Neural progenitor cell (in vitro differentiated cells): ENCODE results near the gene DDX31. TPM values are rescaled to one million over a fixed set of nuclear protein-coding genes. Genes with fewer than 3 reads are reported as not detected.

Experiments
- DNase-seq: peaks from one replicate; pipeline ENCODE4 v3.0.0-alpha.2; 2016; ENCODE audit warnings: low spot score
- H2AFZ ChIP-seq: fragments of 200-600 bp; sonication (generic); replicated peaks from 2 replicates; pipeline ENCODE4 v1.6.1; 2016; ENCODE audit warnings: antibody characterized with exemption
- H3F3A ChIP-seq: fragments of 200-600 bp; sonication (generic); 2 replicates; pipeline ENCODE4 v1.6.1; 2016; ENCODE audit warnings: antibody characterized with exemption, low read depth
- H3K27ac ChIP-seq: fragments of 200-600 bp; sonication (generic); 2 replicates; pipeline ENCODE4 v1.5.1; 2016; ENCODE audit warnings: mild to moderate bottlenecking
- H3K27me3 ChIP-seq: fragments of 200-600 bp; sonication (generic); 2 replicates; pipeline ENCODE4 v1.6.1; 2016; ENCODE audit warnings: mild to moderate bottlenecking, moderate library complexity
- H3K36me3 ChIP-seq: fragments of 200-600 bp; sonication (generic); 2 replicates; pipeline ENCODE4 v1.5.1; 2016
- H3K4me1 ChIP-seq: fragments of 200-600 bp; sonication (generic); 2 replicates; pipeline ENCODE4 v1.6.1; 2016; ENCODE audit warnings: mixed run types
- H3K4me2 ChIP-seq: fragments of 200-600 bp; sonication (generic); 2 replicates; pipeline ENCODE4 v1.6.1; 2016
- H3K4me3 ChIP-seq: fragments of 200-600 bp; sonication (generic); 2 replicates; pipeline ENCODE4 v1.5.1; 2016
- H3K79me2 ChIP-seq: fragments of 200-600 bp; sonication (generic); 2 replicates; pipeline ENCODE4 v1.6.1; 2016; ENCODE audit warnings: low read depth
- H3K9ac ChIP-seq: fragments of 200-600 bp; sonication (generic); 2 replicates; pipeline ENCODE4 v1.6.1; 2016
- H3K9me3 ChIP-seq: fragments of 200-600 bp; sonication (generic); 2 replicates; pipeline ENCODE4 v1.5.1; 2016; ENCODE audit warnings: low read depth
- H4K20me1 ChIP-seq: fragments of 200-600 bp; sonication (generic); 2 replicates; pipeline ENCODE4 v1.6.1; 2016; ENCODE audit warnings: low read depth
- H3K27ac Mint-ChIP-seq: 3 replicates; pipeline ENCODE4 v1.8.0; 2021; ENCODE audit warnings: mixed read lengths
- H3K27me3 Mint-ChIP-seq: 2 replicates; pipeline ENCODE4 v1.8.0; 2022; ENCODE audit warnings: low read depth, mild to moderate bottlenecking, inconsistent platforms, moderate library complexity, mixed read lengths; ENCODE audit not compliant: insufficient read depth
- H3K36me3 Mint-ChIP-seq: 3 replicates; pipeline ENCODE4 v1.8.0; 2021; ENCODE audit warnings: mixed read lengths
- H3K4me1 Mint-ChIP-seq: 3 replicates; pipeline ENCODE4 v1.8.0; 2021; ENCODE audit warnings: mixed read lengths
- H3K4me3 Mint-ChIP-seq: 3 replicates; pipeline ENCODE4 v1.8.0; 2021; ENCODE audit warnings: mild to moderate bottlenecking, moderate library complexity, mixed read lengths
- H3K9me3 Mint-ChIP-seq: 3 replicates; pipeline ENCODE4 v1.8.0; 2020; ENCODE audit warnings: mixed read lengths
- EZH2 ChIP-seq: fragments of 200-600 bp; sonication (generic); IDR thresholded peaks from 2 replicates; pipeline ENCODE4 v1.6.1; 2017; ENCODE audit warnings: antibody characterized with exemption, mild to moderate bottlenecking, moderate library complexity
- EZH2phosphoT487 ChIP-seq: fragments of 200-600 bp; sonication (generic); IDR thresholded peaks from 2 replicates; pipeline ENCODE4 v1.6.1; 2017; ENCODE audit warnings: antibody characterized with exemption
- total RNA-seq: library from RNA; depleted of rRNA; stranded (reverse); fragments of >200 nt; gene quantifications from 2 replicates; pipeline ENCODE4 v1.2.3, GENCODE V29; 2015; ENCODE audit warnings: low replicate concordance
- TF ChIP-seq, protein P1 (sequence below): fragments of 200-600 bp; sonication (generic); IDR thresholded peaks from 2 replicates; pipeline ENCODE4 v1.5.1; 2017; ENCODE audit warnings: antibody characterized with exemption, mild to moderate bottlenecking

DDX31 gene
- total RNA-seq, 1 donor from 2014 or later = 25.7 TPM

GRCh38 chr9:132590318-132591182, 79.2 kb downstream of the DDX31 start:
- peaks cover 80% of the 10 kb centered on the region for H3K27me3 ChIP-seq
- H3K36me3 ChIP-seq = no peaks in the 10 kb centered on the region
- Mint-ChIP-seq H3K36me3 (peaks cover 5% of the 10 kb centered on the region), H3K4me1 (peaks cover 63% of the 10 kb centered on the region), H3K4me3 (peak overlapping the region; percentile 81), H3K27me3 (peaks cover 45% of the 10 kb centered on the region), H3K27ac (peak overlapping the region; percentile 53), H3K9me3 (no peaks in the 10 kb centered on the region)
- H3K9me3 ChIP-seq = no peaks in the 10 kb centered on the region
- TF ChIP-seq, protein P1, sequence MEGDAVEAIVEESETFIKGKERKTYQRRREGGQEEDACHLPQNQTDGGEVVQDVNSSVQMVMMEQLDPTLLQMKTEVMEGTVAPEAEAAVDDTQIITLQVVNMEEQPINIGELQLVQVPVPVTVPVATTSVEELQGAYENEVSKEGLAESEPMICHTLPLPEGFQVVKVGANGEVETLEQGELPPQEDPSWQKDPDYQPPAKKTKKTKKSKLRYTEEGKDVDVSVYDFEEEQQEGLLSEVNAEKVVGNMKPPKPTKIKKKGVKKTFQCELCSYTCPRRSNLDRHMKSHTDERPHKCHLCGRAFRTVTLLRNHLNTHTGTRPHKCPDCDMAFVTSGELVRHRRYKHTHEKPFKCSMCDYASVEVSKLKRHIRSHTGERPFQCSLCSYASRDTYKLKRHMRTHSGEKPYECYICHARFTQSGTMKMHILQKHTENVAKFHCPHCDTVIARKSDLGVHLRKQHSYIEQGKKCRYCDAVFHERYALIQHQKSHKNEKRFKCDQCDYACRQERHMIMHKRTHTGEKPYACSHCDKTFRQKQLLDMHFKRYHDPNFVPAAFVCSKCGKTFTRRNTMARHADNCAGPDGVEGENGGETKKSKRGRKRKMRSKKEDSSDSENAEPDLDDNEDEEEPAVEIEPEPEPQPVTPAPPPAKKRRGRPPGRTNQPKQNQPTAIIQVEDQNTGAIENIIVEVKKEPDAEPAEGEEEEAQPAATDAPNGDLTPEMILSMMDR = no peak
- TF ChIP-seq EZH2 = peak; percentile 89
- peak; percentile 76 for TF ChIP-seq EZH2phosphoT487
- H3K4me3 ChIP-seq = peak overlapping the region; percentile 46
- peaks cover 98% of the 10 kb centered on the region for H4K20me1 ChIP-seq
- H2AFZ ChIP-seq = no peak overlapping the region
- H3K79me2 ChIP-seq = no peaks in the 10 kb centered on the region
- H3K4me2 ChIP-seq = peak overlapping the region; percentile 76
- H3K4me1 ChIP-seq = peaks cover 63% of the 10 kb centered on the region
- DNase-seq = peak; percentile 74
- H3K27ac ChIP-seq = no peak overlapping the region
- H3K9ac ChIP-seq = no peak overlapping the region
- peaks cover 54% of the 10 kb centered on the region for H3F3A ChIP-seq

- H3K4me1 Mint-ChIP-seq = peaks cover 57% of the 10 kb centered on the region
Observed at GRCh38 chr9:132590037-132590317, 79.8 kb downstream of the DDX31 start.

GRCh38 chr9:132589148-132590036, 80.4 kb downstream of the DDX31 start:
- H3K4me1 ChIP-seq = peaks cover 59% of the 10 kb centered on the region
- H3K9me3 Mint-ChIP-seq = no peaks in the 10 kb centered on the region
- H2AFZ ChIP-seq = no peak overlapping the region
- H3F3A ChIP-seq = peaks cover 50% of the 10 kb centered on the region
- no peaks in the 10 kb centered on the region for H3K9me3 ChIP-seq
- H4K20me1 ChIP-seq = peaks cover 98% of the 10 kb centered on the region
- TF ChIP-seq EZH2 (peak; percentile 96), EZH2phosphoT487 (peak; percentile 98)
- TF ChIP-seq, protein P1 = no peak
- no peak overlapping the region for H3K27ac ChIP-seq
- H3K36me3 ChIP-seq = no peaks in the 10 kb centered on the region
- peak; percentile 60 for DNase-seq
- H3K79me2 ChIP-seq = no peaks in the 10 kb centered on the region
- peak overlapping the region; percentile 76 for H3K4me2 ChIP-seq
- no peak overlapping the region for H3K9ac ChIP-seq
- H3K4me1 Mint-ChIP-seq = peaks cover 56% of the 10 kb centered on the region
- peaks cover 92% of the 10 kb centered on the region for H3K27me3 ChIP-seq
- peak overlapping the region; percentile 80 for H3K4me3 Mint-ChIP-seq
- peak overlapping the region; percentile 46 for H3K4me3 ChIP-seq
- H3K27me3 Mint-ChIP-seq = peaks cover 57% of the 10 kb centered on the region
- H3K27ac Mint-ChIP-seq = no peak overlapping the region
- peaks cover 3% of the 10 kb centered on the region for H3K36me3 Mint-ChIP-seq

More at GRCh38 chr9:132590037-132590317, 79.8 kb downstream of the DDX31 start:
- Histone ChIP-seq H3K79me2 (no peaks in the 10 kb centered on the region), H3K9ac (no peak overlapping the region), H3K36me3 (no peaks in the 10 kb centered on the region), H4K20me1 (peaks cover 98% of the 10 kb centered on the region), H3K4me2 (peak overlapping the region; percentile 76), H3K27ac (no peak overlapping the region), H3K4me3 (peak overlapping the region; percentile 46), H3F3A (peaks cover 50% of the 10 kb centered on the region), H3K4me1 (peaks cover 61% of the 10 kb centered on the region), H2AFZ (no peak overlapping the region), H3K9me3 (no peaks in the 10 kb centered on the region), H3K27me3 (peaks cover 86% of the 10 kb centered on the region)
- peak; percentile 34 for DNase-seq
- peaks cover 51% of the 10 kb centered on the region for H3K27me3 Mint-ChIP-seq
- TF ChIP-seq EZH2 (no peak), EZH2phosphoT487 (peak; percentile 68)
- TF ChIP-seq, protein P1 = no peak
- peak overlapping the region; percentile 78 for H3K4me3 Mint-ChIP-seq
- peak overlapping the region; percentile 53 for H3K27ac Mint-ChIP-seq
- peaks cover 5% of the 10 kb centered on the region for H3K36me3 Mint-ChIP-seq
- H3K9me3 Mint-ChIP-seq = no peaks in the 10 kb centered on the region
